CD4-positive, alpha-beta T cell treated with Interleukin-6 at 100 ng/mL for 8 hours (primary cell): ENCODE measurements around the gene STAC2.
A peak's percentile ranks its signal among the peaks of the same experiment; 100 is the strongest.
"Not testable (repeated sequence)": the region's sequence is repeated elsewhere in the genome, so short reads cannot be mapped to it uniquely, and the experiment has no call there.

Source experiments
- DNase-seq: peaks from one replicate; pipeline ENCODE4 v3.0.0-alpha.2; 2020; ENCODE audit warnings: mixed read lengths, low spot score

STAC2 gene, protein sequence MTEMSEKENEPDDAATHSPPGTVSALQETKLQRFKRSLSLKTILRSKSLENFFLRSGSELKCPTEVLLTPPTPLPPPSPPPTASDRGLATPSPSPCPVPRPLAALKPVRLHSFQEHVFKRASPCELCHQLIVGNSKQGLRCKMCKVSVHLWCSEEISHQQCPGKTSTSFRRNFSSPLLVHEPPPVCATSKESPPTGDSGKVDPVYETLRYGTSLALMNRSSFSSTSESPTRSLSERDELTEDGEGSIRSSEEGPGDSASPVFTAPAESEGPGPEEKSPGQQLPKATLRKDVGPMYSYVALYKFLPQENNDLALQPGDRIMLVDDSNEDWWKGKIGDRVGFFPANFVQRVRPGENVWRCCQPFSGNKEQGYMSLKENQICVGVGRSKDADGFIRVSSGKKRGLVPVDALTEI

DNA sequence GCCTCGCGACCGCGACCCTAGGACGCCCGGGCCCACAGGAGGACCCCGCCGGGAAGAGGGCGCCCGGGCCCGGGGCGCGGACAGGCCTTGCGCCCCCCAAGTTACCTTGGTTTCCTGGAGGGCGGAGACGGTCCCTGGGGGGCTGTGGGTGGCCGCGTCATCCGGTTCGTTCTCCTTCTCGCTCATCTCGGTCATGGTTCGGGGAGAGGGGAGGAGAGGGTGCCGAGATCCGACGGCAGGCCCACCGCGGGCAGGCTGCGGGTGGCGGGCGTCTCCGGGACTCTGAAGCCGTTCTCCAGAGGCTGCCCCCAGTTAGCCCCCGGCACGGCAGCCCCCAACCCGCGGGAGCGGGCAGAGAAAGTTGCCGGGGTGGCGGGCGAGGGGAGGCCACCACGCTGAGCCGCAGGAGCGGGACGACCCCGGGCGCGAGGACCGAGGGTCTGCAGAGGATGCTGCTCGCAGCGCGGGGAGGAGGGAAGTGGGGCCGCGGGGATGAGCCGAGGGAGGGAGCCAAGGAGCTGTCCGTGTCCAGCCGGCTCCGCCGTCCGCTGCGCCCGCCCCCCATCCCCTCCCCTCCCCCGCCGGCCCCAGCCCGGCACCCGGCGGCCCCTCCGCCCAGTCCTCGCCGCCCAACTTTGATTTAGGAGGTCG, at the start of gene STAC2:
Gene STAC2 (minus strand): TSS at position 638 of the 651 bp plus-strand sequence. CDS start 443 bp downstream, at position 195.
- no peak for DNase-seq

- DNase-seq: no peak
Measured at GRCh38 chr17:39271546-39271945, 45.8 kb upstream of the STAC2 start.

- no peak for DNase-seq
Measured at GRCh38 chr17:39270923-39271322, 45.2 kb upstream of the STAC2 start.

DNA sequence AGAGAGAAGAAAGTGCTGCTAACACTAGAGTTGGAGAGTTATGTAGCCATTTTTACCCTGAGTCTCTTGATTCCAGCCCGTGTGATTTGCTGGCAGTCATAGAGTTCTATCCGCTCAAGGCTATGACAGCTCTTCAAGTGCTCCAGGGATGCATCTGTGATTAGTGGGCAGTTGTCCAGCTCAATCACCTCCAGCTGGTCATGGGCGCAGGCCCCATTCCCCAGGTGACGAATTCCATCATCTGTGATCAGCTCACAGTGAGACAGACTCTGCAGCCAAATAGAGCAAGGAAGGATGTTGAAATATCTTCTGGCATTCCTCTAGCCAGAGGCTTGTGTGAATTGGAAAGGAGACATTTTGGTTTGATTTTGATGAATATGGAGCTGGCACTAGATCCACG, 38.4 kb upstream of the STAC2 start:
- no peak for DNase-seq

DNA sequence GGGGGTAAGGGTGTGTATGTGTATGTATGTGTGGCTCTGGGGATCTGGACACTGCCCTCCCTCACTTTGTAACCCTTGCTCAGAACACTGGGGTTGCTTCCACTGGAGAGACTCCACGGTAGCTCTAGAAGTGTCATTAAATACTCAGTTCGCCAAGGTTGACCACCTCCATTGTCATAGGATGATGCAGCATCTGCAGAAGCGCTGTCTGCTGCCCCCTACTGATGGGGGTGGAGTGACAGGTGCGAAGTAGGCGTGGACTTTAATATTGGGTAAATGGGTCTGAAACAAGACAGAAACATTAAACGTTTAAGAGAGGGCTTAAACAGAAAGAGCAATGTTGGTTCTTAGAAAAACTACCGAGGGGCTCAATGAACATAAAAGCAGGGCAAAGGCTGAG, 35.5 kb upstream of the STAC2 start:
- no peak for DNase-seq

GRCh38 chr17:39252788-39253460, 27.2 kb upstream of the STAC2 start:
- no peak for DNase-seq

GRCh38 chr17:39251997-39252396, 26.3 kb upstream of the STAC2 start:
- DNase-seq: no peak

DNA sequence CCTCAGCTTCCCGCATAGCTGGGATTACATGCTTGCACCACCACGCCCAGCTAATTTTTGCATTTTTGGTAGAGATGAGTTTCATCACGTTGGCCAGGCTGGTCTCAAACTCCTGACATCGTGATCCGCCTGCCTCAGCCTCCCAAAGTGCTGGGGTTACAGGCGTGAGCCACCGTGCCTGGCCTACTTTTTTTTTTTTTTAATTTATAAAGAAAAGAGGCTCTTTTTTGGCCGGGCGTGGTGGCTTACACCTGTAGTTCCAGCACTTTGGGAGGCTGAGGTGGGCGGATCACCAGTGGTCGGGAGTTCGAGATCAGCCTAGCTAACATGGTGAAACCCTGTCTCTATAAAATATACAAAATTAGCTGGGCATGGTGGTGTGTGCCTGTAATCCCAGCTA, 24.3 kb upstream of the STAC2 start:
- not testable (repeated sequence) for DNase-seq

- DNase-seq: no peak
Measured at GRCh38 chr17:39246274-39246673, 20.5 kb upstream of the STAC2 start.

DNA sequence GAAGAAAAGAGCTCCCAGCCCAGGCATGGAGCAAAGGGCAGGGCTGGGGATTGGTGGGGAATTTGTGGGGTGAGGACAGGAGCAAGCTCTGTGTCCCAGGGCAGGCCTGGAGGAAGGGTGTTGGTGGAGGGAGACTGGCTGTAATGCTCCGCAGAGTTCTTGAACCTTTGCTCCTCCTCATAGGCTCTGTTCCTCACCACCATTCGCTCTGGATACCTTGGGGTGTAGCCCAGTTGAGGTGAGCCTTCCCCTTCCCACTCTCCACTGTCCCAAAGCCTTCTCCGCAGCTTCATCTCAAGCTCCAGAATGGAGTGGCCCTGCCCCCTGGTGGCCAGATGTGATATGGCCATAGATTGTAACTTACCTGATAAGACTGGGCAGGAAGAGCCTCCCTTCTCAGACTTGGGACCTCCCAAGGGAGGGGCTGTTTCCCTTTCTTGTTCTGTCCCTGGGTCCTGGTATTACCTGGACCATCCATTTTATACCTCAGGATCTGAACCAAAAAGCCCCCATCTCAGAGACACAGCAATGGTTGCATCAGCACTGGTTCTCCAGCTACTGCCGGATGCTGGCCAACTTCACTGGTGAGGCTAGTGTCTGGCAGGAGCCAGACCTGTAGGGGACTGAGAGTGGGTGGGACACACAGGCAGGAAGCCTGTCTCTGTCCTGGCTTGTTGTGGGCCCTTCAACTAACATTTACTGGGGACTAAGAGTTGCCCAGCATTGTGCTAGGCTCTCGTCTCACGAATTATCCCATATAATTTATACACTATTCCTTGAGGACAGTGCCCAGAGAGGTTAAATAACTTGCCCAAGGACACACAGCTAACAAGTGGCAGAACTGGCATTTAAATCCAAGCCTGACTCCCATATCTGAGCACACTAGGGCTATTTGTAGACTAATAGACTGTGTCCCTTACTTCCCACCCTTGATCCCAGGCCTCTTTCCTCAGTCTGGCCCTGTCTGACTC, 19.1 kb upstream of the STAC2 start:
- DNase-seq: peak; percentile 83

DNA sequence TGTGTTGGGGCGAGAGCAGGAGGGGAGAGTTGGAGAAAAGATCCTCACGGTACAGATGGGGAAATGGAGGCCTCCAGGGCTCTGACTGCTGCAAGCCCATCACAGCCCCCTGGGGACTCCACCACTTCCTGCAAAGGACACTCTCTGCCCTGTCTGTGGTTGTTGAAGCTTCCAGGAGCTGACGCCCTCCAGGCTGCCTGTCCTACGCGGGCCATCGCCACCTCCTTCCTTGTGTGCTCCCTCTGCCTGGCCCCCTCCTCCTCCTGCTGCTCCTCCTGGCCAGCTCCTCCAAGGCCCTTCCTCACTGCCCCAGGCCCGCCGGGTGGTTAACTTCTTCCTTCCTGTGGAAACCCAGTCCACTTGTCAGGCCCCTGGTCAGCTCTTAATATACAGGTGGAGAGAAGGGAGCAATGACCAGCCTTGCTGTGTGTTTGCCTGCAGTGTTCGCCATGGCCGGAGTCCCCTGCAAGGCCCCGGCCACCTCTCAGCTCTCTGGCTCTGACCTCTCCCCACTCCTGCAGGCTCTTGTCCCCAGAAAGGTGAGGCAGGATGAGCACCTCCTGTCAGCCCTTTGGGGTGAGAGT, 18.4 kb upstream of the STAC2 start:
- DNase-seq: no peak

GRCh38 chr17:39243155-39243554, 17.4 kb upstream of the STAC2 start:
- DNase-seq: no peak

GRCh38 chr17:39240631-39241030, 14.9 kb upstream of the STAC2 start:
- DNase-seq: no peak

DNA sequence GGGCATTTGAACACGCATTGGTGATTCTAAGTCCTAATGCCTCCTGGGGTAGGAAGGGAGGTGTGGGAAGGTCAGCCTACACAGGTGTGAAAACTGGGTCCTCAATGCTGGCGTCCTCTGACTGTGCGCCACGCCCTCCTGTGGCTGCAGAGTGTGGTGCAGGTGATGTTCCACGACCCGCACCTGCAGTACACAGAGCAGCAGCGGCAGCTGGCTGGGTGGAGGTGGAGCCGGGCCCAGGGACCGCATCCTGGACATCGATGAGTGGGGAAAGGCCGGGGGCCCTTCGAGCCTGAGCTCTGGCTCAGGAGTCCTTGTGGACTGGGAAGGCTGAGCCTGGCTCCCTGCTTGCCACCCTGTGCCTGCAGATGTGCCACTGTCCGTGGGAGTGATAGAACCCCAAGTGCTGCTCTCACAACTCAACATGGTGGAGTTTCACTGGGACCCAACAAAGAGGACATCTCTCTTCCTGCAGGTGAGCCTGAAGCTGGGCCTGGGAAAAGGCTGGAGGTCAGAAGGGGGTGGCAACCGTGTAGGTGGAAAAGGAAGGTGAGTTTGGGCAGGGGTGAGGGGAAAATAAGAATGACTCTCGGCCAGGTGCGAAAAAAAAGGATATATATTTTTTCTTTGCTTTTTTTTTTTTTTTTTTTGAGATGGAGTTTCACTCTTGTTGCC, 14.0 kb upstream of the STAC2 start:
- DNase-seq: peak; percentile 64

DNA sequence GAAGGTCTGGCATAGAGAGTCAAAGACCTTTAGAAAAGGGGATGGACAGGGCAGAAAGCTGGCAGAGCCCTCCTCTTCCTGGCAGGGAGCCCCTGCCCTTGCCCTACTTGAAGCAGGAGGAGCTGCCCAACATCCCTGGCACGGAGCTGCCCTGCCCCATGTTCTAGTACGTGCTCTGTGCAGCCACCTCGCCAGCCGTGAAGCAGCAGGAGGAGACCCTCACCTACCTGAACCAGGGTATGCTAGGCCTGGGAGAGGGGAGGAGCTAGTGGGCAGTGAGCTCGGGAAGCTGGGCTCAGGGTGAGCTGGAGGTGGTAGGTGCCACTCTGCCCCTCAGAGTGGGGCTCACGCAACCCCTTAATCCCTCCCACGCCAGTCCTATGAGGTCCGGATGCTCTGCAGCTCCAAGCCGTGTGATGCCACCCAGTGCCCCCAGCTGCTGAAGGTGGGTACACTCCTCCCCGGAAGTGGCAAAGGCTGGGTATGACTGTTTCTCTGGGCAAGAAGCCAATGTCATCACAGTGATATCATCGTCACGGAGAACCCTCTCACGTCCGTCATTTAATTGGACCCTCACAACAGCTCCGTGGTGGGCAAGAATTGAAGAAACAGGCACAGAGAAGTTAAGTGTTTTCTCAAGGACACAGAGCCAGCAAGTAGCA, 12.7 kb upstream of the STAC2 start:
- DNase-seq: peak; percentile 90

GRCh38 chr17:39237586-39237985, 11.8 kb upstream of the STAC2 start:
- DNase-seq: no peak

GRCh38 chr17:39236981-39237441, 11.3 kb upstream of the STAC2 start:
- no peak for DNase-seq

DNA sequence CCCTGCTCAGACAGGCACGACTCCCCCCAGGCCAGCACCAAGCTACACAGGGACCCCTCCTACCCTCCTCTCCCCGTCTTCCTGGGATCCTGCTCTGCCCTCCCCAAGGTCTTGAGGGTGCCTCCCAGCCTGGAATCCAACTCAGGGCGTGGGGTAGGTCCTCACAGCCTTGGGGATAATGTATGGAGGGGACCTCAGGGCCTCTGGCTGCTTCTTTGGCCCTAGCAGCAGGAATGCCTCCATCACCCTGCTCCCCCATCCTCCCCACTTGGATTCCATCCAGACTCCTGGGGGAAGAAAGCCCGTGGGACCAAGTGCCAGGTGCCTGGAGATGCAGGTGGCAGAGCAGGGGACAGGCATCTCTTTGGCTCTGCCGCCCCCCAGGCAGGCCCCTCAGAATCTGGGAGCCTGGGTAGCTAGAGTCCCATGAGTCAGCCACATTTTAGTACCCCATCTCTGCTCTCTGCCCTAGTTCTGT, 10.7 kb upstream of the STAC2 start:
- DNase-seq: no peak

- peak; percentile 50 for DNase-seq
Measured at GRCh38 chr17:39235555-39236449, 10.1 kb upstream of the STAC2 start.
